GM19438 (cell line): ENCODE data around the gene GALNT12.

Experiments used
- ATAC-seq: cut with Tn5 transposase; IDR thresholded peaks from one replicate; pipeline ENCODE4 v1.9.1; 2021; ENCODE audit warnings: low read depth; ENCODE audit not compliant: unreplicated experiment

The GALNT12 gene

GRCh38 chr9:98801561-98801960 lies 5.9 kb upstream of the GALNT12 start:
- ATAC-seq = no peak

- no peak for ATAC-seq
Measured at GRCh38 chr9:98801969-98802371, 5.5 kb upstream of the GALNT12 start.

- ATAC-seq = no peak
Measured at GRCh38 chr9:98804083-98804482, 3.4 kb upstream of the GALNT12 start.

GRCh38 chr9:98805506-98806272 lies 1.8 kb upstream of the GALNT12 start:
- ATAC-seq = no peak

- no peak for ATAC-seq
Measured at GRCh38 chr9:98806394-98807035, 955 bp upstream of the GALNT12 start.

- ATAC-seq = peak; percentile 41
Measured at GRCh38 chr9:98807814-98808195, 335 bp downstream of the GALNT12 start.

- no peak for ATAC-seq
Measured at GRCh38 chr9:98808411-98808815, 943 bp downstream of the GALNT12 start.

GRCh38 chr9:98808875-98809274 lies 1.4 kb downstream of the GALNT12 start:
- no peak for ATAC-seq

GRCh38 chr9:98809311-98810101 lies 2.0 kb downstream of the GALNT12 start:
- no peak for ATAC-seq

- no peak for ATAC-seq
Measured at GRCh38 chr9:98810102-98810842, 2.8 kb downstream of the GALNT12 start.

- ATAC-seq = no peak
Measured at GRCh38 chr9:98811051-98811650, 3.7 kb downstream of the GALNT12 start.

GRCh38 chr9:98815391-98815951 lies 8.0 kb downstream of the GALNT12 start:
- no peak for ATAC-seq

- ATAC-seq = no peak
Measured at GRCh38 chr9:98818764-98819163, 11.3 kb downstream of the GALNT12 start.

GRCh38 chr9:98819231-98819630 lies 11.8 kb downstream of the GALNT12 start:
- ATAC-seq = no peak

GRCh38 chr9:98821831-98822230 lies 14.4 kb downstream of the GALNT12 start:
- no peak for ATAC-seq

- ATAC-seq = no peak
Measured at GRCh38 chr9:98822661-98823060, 15.2 kb downstream of the GALNT12 start.

GRCh38 chr9:98823666-98824334 lies 16.3 kb downstream of the GALNT12 start:
- ATAC-seq = no peak

- ATAC-seq = no peak
Measured at GRCh38 chr9:98825414-98825813, 17.9 kb downstream of the GALNT12 start.

GRCh38 chr9:98826716-98827115 lies 19.2 kb downstream of the GALNT12 start:
- no peak for ATAC-seq
